ENCODE measurements around the gene ING5.

The ING5 gene

GRCh38 chr2:241672243-241673188 is 29.3 kb upstream of the ING5 start:
- TF ChIP-seq FOXP2 (optimal IDR thresholded peaks at IDR 0.05; ENCODE audit: borderline replicate concordance, extremely low read depth, extremely low read length, insufficient read depth) (no peak), TAF1 (IDR thresholded peaks at IDR 0.05; ENCODE audit: borderline replicate concordance, insufficient read depth, low read length) (no peak), SIN3A (IDR thresholded peaks at IDR 0.05; ENCODE audit: borderline replicate concordance, insufficient read depth, low read length) (no peak), POLR2AphosphoS5 (IDR thresholded peaks at IDR 0.05; ENCODE audit: low read depth, low read length) (no peak), REST (IDR thresholded peaks at IDR 0.05; ENCODE audit: insufficient read depth in 1 of 2, low read depth in 2 of 2, low read length in 2 of 2) (no peak)

GRCh38 chr2:241673189-241673663 is 28.6 kb upstream of the ING5 start:
- TF ChIP-seq SIN3A (IDR thresholded peaks at IDR 0.05; ENCODE audit: borderline replicate concordance, insufficient read depth, low read length): no peak
- TF ChIP-seq FOXP2 (optimal IDR thresholded peaks at IDR 0.05; ENCODE audit: borderline replicate concordance, extremely low read depth, extremely low read length, insufficient read depth): no peak
- no peak for TF ChIP-seq TAF1 (IDR thresholded peaks at IDR 0.05; ENCODE audit: borderline replicate concordance, insufficient read depth, low read length)
- no peak for TF ChIP-seq REST (IDR thresholded peaks at IDR 0.05; ENCODE audit: insufficient read depth in 1 of 2, low read depth in 2 of 2, low read length in 2 of 2)
- no peak for TF ChIP-seq POLR2AphosphoS5 (IDR thresholded peaks at IDR 0.05; ENCODE audit: low read depth, low read length)

DNA sequence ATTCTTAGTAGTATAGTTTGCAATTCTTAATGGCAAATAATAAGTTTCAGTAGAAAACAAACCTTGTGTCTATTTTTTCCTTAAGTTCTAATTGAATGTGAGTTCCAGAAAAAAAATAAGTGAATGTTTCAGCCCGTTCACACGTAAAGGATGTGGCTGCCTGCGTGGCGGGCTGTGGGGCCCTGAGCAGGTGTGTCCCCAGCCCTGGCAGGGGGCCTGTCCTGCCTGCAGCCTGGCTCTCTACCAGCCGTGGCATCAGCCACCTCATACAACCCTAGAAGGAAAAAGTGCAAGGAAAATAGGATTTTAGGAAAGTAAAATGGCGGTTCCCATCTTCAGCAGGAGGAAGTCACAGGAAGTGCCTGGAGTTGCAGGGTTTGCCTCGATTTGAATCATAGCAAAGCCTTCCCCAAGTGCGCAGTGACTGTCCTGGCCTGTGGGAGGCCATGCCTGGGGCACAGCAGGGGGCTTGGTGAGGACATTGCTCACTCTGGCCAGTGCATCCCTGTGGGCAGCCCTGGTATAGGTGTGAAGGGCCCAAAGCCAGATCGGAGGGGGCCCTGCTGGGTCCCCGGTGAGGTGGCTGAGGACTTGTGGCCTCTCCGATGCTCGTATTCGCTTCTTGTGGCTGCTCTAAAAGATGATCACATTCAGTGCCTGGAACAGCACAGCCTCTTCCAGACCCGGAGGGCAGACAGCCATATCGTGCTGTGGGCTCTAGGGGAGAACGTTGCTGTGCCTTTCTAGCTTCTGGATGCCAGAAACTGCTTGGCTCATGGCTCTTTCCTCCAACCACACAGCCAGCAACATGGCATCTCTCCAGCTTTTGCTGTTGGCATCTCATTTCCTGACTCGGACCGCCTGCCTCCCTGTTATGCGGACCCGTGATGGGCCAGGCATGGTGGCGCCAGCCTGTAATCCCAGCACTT is 27.8 kb upstream of the ING5 start:
- TF ChIP-seq TAF1 (IDR thresholded peaks at IDR 0.05; ENCODE audit: borderline replicate concordance, insufficient read depth, low read length) (no peak), REST (IDR thresholded peaks at IDR 0.05; ENCODE audit: insufficient read depth in 1 of 2, low read depth in 2 of 2, low read length in 2 of 2) (no peak), SIN3A (IDR thresholded peaks at IDR 0.05; ENCODE audit: borderline replicate concordance, insufficient read depth, low read length) (no peak), FOXP2 (optimal IDR thresholded peaks at IDR 0.05; ENCODE audit: borderline replicate concordance, extremely low read depth, extremely low read length, insufficient read depth) (no peak), POLR2AphosphoS5 (IDR thresholded peaks at IDR 0.05; ENCODE audit: low read depth, low read length) (no peak)

- TF ChIP-seq POLR2AphosphoS5 (IDR thresholded peaks at IDR 0.05; ENCODE audit: low read depth, low read length): no peak
- TF ChIP-seq TAF1 (IDR thresholded peaks at IDR 0.05; ENCODE audit: borderline replicate concordance, insufficient read depth, low read length): no peak
- no peak for TF ChIP-seq REST (IDR thresholded peaks at IDR 0.05; ENCODE audit: insufficient read depth in 1 of 2, low read depth in 2 of 2, low read length in 2 of 2)
- TF ChIP-seq SIN3A (IDR thresholded peaks at IDR 0.05; ENCODE audit: borderline replicate concordance, insufficient read depth, low read length): no peak
- no peak for TF ChIP-seq FOXP2 (optimal IDR thresholded peaks at IDR 0.05; ENCODE audit: borderline replicate concordance, extremely low read depth, extremely low read length, insufficient read depth)
Observed at GRCh38 chr2:241675885-241676284, 26.0 kb upstream of the ING5 start.
